ENCODE results near the gene DENND2C.
A peak's percentile ranks its signal among the peaks of the same experiment; 100 is the strongest.
"Not testable (repeated sequence)": the region's sequence is repeated elsewhere in the genome, so short reads cannot be mapped to it uniquely, and the experiment has no call there.

DENND2C gene

DNA sequence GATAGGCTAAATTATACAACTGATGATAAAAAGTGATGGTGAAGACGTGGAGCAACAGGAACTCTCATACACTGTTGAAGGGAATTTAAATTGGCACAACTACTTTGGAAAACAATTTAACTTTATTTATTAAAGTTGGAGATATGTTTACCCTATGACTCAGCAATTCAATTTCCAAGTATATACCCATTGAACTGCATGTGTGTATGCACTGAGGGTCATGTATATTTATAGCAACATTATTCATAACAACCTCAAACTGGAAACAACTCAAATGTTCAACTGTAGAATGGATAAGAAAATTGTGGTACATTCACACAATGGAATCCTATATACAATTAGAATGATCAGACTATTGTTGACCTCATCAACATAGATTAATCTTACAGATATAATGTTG is 71.9 kb downstream of the DENND2C start:
- DNase-seq = no peak

DNA sequence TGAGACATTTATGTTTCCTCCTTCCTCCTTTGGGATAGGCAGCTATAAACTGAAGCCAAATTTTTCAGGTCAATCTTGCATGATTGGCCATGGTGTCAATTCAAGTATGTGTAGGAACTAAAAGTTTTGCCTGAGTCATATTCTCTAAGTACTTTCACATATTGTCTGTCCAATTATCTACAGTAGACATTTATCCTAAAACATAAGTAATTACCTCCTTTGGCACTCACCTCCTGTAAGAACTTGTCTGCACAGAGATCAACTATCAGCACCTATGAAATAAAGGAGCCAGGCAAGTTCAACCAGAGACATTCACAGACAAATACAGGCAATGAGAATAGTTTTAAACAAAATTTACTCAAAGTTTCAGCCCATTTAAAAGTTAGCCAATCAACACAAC is 74.2 kb downstream of the DENND2C start:
- no peak for DNase-seq

DNA sequence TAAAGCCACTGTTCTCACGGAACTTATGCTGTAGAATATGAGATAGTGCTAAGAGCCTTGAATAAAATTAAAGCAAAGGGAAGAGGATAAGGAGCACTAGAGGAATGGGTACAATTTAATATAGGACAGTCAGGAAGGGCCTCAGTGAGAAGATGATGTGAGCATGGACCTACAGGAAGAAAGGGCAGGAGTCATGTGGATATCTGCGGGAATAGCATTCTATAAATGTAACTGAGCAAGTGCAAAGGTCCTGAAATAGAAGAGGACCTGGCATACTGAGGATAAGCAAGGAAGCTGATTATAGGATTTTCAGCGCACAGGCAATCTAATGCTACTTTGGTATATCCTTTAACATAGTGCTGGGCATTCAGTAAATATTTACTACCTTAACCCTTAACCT is 75.8 kb downstream of the DENND2C start:
- no peak for DNase-seq

DNA sequence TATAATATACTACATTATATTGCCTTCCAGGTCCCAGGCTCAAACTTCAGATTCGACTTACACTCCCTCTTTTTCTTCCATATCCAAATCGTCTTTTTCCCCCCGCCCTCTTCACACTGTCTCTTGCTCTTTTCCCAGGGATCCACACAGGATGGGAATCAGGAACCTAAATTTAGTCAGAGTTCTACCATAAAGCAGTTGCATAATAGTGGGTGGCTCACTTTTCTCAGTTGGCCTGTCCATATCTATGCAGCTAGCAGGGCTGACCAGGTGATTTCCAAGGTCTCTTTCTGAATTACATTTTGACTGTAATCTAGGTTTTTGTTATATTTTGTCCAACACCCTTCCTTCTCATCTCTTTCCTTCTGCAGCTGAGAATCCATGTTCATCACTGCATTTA is 80.7 kb downstream of the DENND2C start:
- DNase-seq = no peak

DNA sequence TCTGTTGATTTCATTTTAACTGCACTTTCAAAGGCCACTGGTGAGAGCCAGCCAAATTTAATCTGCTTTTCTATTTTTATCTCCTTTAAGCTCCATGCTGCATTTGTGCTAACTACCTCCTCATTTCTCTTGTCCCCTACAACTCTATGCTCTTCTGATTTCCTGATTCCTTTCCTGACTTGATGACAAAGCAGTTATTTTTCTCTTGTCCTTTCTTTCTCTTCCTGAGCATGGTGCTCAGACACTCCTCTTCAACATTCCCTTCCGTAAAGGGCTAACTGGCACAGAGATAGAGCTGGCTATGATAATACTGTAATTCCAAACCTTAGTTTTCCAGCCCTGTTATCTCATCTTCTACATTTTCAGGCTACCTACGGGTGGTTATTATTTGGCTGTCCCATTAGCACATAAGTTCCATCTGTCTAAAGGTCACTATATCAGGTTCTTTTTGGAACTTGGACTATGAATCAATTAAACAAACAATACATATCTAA is 81.6 kb downstream of the DENND2C start:
- DNase-seq = no peak

DNA sequence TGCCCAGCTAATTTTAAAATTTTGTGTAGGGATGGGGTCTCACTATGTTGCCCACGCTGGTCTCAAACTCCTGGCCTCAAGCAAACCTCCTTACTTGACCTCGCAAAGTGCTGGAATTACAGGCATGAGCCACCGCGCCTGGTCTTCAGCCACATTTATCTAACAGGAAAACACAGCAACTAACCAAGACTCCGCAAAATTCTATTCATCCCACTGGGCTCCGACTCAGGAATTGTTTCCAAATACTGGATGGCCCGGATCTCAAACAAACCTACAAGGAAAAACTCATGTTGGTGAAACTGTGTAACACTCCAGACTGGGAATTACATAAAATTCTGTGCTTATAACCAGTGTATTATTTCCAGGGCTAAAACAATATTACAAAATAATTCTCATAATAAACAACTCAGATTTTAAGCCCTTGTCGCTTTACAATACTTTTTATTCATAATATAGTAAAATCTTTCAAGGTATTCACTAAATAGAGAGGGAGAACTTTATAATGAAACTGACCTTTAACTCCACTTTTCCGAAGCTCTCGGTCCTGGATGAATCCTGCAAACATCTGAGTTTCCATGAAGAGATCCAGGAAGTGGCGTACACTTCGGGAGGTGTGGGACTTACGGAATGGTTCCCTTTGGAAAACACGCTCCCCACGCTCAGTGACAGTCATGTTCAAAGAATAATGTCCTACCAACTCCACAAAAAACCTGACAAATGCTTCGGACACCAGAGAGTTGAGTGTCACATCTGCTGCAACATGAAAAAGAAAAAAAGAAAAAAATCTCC is 82.5 kb downstream of the DENND2C start:
- DNase-seq = no peak

DNA sequence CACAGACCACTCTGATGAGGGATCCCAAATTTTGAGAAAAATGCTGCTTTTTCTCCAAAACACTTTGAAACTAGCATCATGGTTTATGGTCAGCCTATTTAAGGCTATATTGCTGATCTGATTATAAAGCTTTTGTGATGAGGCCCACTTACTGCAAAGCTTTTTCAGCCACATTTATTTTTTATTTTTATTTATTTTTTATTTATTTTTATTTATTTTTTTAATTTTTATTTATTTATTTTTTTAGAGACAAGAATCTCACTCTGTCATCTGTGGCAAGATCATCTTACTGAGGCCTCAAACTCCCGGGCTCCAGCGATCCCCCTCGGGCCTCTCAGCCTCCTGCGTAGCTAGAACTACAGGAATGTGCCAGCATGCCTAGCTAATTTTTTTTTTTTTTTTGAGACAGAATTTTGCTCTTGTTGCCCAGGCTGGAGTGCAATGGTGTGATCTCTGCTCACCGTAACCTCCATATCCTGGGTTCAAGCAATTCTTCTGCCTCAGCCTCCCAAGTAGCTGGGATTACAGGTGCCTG is 83.3 kb downstream of the DENND2C start:
- DNase-seq = no peak

DNA sequence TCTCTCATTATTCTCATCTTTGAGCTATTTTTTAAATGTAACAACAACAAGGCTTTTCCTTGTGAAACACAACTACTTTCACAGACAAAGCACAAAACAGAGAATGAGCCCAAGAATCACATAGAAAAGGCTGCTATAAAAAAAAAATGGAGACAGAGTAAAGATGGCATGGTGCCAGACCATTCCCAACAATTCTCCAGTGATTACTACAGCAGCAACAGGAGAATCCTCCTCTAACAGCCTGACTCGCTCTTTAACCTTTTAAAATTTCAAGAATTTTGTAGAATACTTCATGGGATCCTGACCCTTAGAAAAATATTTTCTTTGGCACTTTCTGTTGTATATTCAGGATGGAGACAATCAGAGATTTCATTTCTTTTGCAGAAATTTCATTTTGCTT is 84.6 kb downstream of the DENND2C start:
- DNase-seq = peak; percentile 12

DNA sequence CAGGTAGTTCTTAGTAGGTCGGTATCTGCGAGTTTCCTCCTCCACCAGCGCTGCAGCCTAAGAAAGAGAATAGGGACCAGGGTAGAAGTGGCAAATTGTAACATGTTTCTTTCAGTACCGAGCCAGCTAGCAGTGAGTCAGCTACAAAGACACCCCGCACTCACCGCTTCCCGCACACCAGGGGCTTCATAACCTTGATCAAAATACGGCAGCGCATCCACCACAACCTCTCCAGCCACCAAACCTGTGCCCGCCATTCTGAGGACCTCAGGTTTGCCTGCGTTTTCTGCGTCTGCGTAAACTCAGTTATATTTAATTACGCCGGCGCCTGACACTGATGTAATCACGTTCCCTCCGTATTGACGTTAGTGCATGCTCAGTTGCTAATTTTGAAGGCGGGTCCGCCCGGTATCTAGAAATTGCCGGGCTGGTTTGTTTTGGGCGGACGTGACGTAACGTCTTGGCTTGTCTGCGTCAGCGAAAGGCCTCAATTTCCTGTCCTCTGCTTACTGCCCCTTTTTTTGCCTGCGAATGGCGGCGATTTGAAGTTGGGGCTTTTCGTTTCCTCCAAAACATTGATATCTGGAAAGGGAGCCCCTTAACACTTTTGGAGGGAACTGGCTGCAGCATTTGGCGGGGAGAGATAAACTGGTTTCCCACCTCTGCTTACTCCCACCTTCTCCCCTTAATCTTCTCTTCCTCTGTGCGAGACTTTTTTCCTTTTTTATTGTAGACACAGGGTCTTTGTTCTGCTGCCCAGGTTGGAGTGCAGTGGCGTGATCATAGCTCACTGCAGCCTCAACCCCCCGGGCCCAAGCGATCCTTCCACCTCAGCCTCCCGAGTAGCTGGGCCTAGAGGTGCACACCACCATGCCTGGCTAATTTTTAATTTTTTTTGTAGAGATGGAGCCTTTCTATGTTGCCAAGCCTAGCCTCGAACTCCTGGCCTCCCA is 88.2 kb downstream of the DENND2C start, which contains the start of gene BCAS2:
BCAS2 (minus strand) TSS at position 281 of the 953 bp plus-strand sequence; CDS start at position 257, 24 bp downstream.
- peak; percentile 99 for DNase-seq

DNA sequence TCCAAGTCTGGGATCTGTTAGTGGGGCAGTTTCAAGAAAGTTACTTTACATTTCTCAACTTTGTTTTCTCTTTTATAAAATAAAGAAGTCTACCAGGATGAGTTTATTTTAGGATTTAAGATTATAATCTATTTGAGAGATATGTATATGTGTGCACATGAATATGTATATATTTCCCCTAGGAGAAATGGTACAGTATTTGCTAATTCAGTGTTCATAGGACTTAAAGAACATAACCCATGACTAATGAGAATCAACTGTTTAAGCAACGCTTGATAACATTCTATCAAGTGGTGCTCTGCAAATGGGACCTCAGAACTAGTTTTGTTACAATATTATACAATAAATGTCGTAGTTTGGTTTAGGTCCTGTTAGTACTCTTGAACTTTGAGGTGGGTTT is 95.5 kb downstream of the DENND2C start:
- DNase-seq = no peak

DNA sequence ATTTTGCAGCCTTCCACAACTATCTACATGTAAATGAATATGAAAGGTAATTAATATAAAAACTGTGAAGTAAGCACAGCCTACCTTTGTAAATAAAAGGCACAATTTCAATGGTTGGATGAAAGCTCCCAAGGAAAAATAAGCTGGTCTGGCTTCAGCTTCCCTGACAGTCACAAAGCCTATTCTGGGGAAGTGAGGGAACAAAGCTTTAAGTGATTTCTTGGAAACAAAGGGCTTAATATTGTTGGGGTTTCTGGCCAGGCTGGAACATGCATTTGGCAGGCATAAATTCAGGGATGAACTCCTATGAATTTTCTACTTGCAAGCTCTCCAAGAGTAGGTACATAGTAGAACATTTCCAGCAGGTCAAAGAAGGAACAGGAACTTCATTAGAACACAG is 105.7 kb downstream of the DENND2C start:
- no peak for DNase-seq

DNA sequence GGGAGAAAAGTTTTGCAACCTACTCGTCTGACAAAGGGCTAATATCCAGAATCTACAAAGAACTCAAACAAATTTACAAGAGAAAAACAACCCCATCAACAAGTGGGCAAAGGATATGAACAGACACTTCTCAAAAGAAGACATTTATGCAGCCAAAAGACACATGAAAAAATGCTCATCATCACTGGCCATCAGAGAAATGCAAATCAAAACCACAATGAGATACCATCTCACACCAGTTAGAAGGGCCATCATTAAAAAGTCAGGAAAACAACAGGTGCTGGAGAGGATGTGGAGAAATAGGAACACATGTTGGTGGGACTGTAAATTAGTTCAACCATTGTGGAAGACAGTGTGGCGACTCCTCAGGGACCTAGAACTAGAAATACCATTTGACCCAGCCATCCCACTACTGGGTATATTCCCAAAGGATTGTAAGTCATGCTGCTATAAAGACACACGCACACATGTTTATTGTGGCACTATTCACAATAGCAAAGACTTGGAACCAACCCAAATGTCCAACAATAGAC is 106.8 kb downstream of the DENND2C start:
- not testable (repeated sequence) for DNase-seq

DNA sequence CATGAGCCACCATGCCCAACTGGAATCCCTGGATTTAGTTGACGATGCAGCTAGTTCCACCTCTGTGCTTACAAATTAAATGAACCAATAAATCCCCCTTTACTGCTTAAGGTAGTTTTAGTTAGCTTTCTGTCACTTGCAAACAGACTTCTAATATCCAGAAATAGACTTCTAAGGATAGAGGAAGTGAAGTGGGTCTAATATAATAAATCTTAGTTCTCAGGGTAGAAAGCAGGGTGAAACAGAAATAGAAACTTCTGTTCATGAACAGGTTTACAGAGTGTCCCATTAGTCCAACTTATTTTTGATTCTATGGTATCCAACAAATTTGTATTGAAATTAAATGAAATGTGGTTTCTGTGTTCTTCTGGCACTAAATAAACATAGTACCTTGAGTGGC is 108.5 kb downstream of the DENND2C start:
- DNase-seq = no peak

DNA sequence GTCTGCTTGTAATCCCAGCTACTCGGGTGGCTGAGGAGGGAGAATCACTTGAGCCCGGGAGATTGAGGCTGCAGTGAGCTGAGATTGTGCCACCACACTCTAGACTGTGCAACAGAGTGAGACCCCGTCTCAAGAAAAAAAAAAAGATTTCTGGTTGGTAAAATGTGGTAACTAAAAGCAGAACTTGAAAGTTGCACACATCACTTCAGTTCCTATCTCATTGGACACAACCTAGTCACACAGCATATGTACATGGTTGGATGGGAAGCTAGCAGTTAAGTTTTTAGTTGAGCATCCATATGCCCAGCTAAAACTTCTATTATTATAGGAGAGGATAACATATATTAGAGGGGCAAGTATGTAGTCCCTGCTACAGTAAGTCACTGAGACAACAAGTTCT is 110.5 kb downstream of the DENND2C start:
- DNase-seq = no peak

DNA sequence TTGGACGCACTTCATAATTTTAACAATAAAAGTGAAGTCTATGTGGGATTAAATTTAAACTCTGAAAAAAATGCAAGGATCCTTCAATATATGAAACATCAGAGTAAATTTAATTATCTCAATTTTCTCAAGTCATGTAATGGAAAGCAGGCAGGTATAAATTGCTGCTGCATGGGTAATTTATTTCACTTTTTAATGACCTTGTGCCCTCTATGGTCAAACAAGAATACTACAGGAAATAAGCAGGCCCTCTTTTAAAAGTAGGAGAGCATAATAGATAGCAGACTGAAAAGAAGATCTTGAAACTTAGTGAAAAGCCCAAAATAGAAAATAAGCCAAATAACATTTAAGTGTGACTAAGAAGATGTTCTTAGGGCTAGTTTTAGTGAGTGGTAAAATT is 111.3 kb downstream of the DENND2C start:
- no peak for DNase-seq

DNA sequence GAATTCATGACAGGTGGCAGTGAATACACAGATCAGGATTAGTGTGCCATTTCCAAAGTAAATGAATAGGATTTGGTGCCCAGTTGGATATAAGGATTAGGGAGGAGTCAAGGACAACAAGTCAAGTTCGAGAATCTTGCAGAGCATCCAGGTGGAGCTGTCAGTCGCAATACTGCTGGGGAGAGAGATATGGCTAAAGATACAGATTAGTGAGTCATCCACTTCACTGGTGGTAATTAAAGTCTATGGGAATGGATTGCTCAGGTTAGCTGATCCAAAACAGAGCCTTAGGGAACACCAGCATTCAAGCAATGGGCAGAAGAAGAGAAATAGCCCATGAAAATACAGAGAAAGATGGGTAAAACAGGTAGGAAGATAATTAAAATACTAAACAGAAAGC is 115.3 kb downstream of the DENND2C start:
- no peak for DNase-seq

DNA sequence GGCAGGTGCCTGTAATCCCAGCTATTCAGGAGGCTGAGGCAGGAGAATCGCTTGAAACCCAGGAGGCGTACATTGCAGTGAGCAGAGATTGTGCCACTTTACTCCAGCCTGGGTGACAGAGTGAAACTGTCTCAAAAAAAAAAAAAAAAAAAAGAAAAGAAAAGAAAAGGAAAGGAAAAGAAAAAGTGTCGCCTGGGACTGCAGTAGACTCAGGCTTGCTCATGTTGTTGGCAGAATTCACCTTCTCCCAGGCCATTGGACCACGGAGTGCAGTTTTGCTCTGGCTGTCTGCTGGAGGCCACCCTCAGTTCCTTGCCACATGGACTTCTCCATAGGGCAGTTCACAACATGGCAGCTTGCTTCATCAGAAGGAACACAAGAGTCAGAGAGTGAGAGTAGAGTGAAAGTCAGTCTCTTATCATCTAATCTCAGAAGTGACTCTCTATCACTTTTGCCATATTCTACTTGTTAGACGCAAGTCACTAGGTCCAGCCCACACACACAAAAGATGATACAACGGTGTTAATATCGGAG is 117.7 kb downstream of the DENND2C start:
- no peak for DNase-seq

DNA sequence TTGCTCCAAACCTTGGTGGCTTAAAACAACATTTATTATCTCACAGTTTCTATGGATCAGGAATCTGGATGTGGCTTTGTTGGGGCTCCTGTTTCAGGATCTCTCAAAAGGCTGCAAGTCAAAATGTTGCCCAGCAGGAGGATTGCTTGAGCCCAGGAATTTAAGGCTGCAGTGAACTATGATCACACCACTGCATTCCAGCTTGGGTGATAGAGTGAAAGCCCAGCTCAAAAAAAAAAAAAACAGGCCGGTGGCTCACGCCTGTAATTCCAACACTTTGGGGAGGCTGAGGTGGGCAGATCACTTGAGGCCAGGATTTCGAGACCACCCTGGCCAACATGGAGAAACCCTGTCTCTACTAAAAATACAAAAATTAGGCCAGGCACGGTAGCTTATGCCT is 118.4 kb downstream of the DENND2C start:
- DNase-seq = no peak

DNA sequence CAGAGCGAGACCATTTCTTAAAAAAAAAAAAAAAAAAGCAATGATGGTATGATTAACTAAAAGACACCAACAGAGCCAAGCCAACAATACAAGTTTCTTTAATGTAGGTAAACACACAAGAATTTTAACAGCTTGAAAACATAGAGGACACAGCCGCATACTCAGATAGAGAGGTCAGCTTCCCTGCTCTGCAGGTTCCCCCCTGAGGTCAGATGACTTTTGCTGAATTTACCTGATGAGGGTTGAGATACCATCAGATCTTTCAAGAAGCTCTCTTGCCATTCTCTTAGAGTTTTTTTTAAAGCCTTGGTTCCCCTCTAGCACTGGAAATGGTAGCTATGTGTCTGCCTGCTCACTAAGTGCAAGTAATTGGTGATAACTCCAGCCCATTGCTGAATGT is 119.5 kb downstream of the DENND2C start:
- no peak for DNase-seq

DNA sequence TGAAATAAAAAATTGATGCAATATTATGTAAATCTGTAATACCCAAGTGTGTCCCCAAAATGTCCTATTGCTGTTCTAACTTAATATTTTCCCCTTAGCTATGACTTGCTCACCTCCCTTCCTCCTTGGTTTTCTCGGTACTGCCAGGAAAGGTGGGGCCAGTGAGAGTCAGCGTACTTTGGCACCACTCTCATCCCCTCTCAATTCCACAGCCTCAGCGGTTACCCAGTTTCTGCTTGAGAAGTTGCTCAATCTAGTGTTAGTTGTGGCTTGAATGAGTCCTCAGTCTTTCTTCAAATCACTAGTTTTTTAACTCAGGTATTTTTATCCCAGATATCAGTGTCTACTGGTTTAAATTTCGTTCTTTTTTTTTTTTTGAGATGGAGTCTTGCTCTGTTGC is 120.7 kb downstream of the DENND2C start:
- no peak for DNase-seq

DNA sequence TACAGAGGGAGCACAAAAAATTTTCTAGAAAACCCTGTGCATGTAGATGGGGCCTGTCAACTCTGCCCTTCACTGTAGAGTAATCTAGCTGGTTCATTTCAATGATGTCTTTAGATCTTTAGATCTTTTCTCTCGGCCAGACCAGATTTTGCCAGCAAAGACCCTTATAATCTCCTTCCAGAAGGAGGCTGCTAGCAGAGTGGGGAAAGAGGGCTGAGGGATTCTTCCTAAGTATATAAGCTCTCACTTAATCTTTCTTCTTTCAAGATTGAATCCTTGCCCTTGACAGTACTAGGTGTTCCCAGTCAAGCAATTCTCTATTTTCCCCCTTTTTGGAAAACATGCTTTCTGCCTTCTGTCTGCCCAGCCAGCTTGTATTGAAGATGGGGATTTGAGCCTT is 122.8 kb downstream of the DENND2C start:
- no peak for DNase-seq

DNA sequence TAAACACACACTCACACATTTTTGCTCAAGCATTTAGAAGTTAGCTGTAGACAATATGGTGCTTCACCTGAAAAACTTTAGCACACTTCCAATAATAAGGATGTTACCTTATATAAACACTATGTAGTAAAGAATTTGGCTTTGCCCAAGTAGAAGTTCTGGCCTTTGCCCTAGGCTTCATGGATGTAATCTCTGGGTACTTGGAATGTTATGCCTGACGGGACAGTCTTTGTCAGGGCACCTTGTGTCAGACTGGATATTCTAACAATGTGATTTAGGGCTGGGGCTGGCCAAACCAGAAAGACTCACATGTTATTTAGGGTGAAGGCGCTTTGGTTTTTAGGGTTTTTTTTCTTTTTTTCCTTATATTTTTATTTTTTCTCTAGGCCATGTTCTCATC is 124.1 kb downstream of the DENND2C start:
- DNase-seq = no peak

DNA sequence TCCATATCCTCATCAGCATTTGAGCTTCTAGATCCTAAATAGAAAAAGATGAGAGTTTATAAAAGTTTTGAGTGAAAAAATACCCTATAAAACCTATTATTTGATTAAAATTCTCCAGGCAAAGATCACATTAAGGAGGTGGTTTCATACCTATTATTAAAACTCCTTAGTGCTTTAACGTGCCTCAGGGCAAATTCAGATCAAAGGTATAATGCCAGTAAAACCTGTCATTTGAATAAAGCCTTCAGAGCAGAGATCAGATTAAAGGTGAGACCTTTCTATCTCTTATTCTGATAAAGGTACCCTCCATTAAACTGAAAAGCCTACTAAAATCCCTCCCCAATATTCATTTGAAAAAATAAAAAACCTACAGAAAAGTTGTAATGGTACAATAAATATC is 124.5 kb downstream of the DENND2C start:
- DNase-seq = no peak
